CD4-positive, alpha-beta T cell (primary cell): ENCODE data around the gene GAPDHS. TPM values are rescaled to one million over a fixed set of nuclear protein-coding genes. Genes with fewer than 3 reads are reported as not detected.

Experiments used
- ATAC-seq: fragments of 200-7000 bp; cut with Tn5 transposase; one replicate; pipeline ENCODE4 v1.10.0; 2022; ENCODE audit warnings: mild to moderate bottlenecking; ENCODE audit not compliant: poor library complexity
- CTCF ChIA-PET: fragments of 350-600 bp; sonication (Branson Sonifier 250); formaldehyde crosslinking; loops from one replicate; lab custom pipeline; 2021; ENCODE audit warnings: antibody characterized with exemption, inconsistent platforms; lab: Charles Lee
- POLR2A ChIA-PET: fragments of 350-600 bp; sonication (Branson Sonifier 250); formaldehyde crosslinking; loops from one replicate; lab custom pipeline; 2021; ENCODE audit warnings: antibody characterized with exemption, inconsistent platforms; lab: Charles Lee
- DNase-seq, 14 experiments: peaks; one replicate each; pipeline ENCODE4 v3.0.0-alpha.2; 2013 to 2020; ENCODE audit warnings: mixed read lengths in 2 of 14
- H3K27ac ChIP-seq, 2 donors: one replicate each; pipeline versions ENCODE4 v1.5.1 to v1.7.0; 2013; ENCODE audit warnings: low read length in 2 of 2, low read depth in 1 of 2, mild to moderate bottlenecking in 1 of 2
- H3K27me3 ChIP-seq, 2 experiments: 1 replicate in 1 of 2; 2 replicates in 1 of 2; pipeline versions ENCODE4 v1.6.1 to v1.7.0; 2013; ENCODE audit warnings: low read length in 2 of 2, control low read depth in 1 of 2, mild to moderate bottlenecking in 1 of 2, moderate library complexity in 1 of 2; ENCODE audit not compliant: insufficient read depth in 2 of 2, control insufficient read depth in 1 of 2
- H3K36me3 ChIP-seq: one replicate; pipeline ENCODE4 v1.6.1; 2013; ENCODE audit warnings: low read length, control low read depth; ENCODE audit not compliant: insufficient read depth
- H3K4me1 ChIP-seq: one replicate; pipeline ENCODE4 v1.6.1; 2013; ENCODE audit warnings: low read length, control low read depth; ENCODE audit not compliant: insufficient read depth
- H3K4me3 ChIP-seq: one replicate; pipeline ENCODE4 v1.5.1; 2013; ENCODE audit warnings: mild to moderate bottlenecking, low read length, moderate library complexity
- H3K9me3 ChIP-seq, 2 experiments: 1 replicate in 1 of 2; 2 replicates in 1 of 2; pipeline versions ENCODE4 v1.6.1 to v1.7.0; 2013; ENCODE audit warnings: low read length in 2 of 2, mild to moderate bottlenecking in 2 of 2, control low read depth in 1 of 2, moderate library complexity in 1 of 2; ENCODE audit not compliant: control insufficient read depth in 1 of 2, insufficient read depth in 1 of 2
- H3K27ac Mint-ChIP-seq: one replicate; pipeline ENCODE4 v1.8.0; 2020; ENCODE audit warnings: mixed read lengths
- H3K27me3 Mint-ChIP-seq: one replicate; pipeline ENCODE4 v1.8.0; 2021; ENCODE audit warnings: mixed read lengths
- H3K36me3 Mint-ChIP-seq: one replicate; pipeline ENCODE4 v1.8.0; 2021; ENCODE audit warnings: low read depth, mixed read lengths
- H3K4me1 Mint-ChIP-seq: one replicate; pipeline ENCODE4 v1.8.0; 2021; ENCODE audit warnings: low read depth, mixed read lengths
- H3K4me3 Mint-ChIP-seq: one replicate; pipeline ENCODE4 v1.8.0; 2020; ENCODE audit warnings: mild to moderate bottlenecking, mixed read lengths
- H3K9me3 Mint-ChIP-seq: one replicate; pipeline ENCODE4 v1.8.0; 2020; ENCODE audit warnings: mixed read lengths
- intact Hi-C, 2 experiments: fragments of 100-400 bp; cut with DNase I in 1 of 2; cut with micrococcal nuclease in 1 of 2; formaldehyde crosslinking; loops; one replicate each; pipeline versions ENCODE4 v1.15.1 to v1.9.0; 2023 to 2025; cut with DNase I, micrococcal nuclease
- total RNA-seq, 174 experiments: library from RNA in 2 of 174; stranded (reverse) in 2 of 174; gene quantifications; one replicate each; pipeline ENCODE4 v1.2.3 and lab custom pipeline; 2021 to 2026
- TF ChIP-seq, protein P1 (sequence below): fragments of 200-600 bp; IDR thresholded peaks from one replicate; pipeline ENCODE4 v1.8.0; 2022; ENCODE audit warnings: antibody characterized with exemption, mild to moderate bottlenecking

GAPDHS gene
- total RNA-seq, 2 experiments from 2014 or later: not detected

DNA sequence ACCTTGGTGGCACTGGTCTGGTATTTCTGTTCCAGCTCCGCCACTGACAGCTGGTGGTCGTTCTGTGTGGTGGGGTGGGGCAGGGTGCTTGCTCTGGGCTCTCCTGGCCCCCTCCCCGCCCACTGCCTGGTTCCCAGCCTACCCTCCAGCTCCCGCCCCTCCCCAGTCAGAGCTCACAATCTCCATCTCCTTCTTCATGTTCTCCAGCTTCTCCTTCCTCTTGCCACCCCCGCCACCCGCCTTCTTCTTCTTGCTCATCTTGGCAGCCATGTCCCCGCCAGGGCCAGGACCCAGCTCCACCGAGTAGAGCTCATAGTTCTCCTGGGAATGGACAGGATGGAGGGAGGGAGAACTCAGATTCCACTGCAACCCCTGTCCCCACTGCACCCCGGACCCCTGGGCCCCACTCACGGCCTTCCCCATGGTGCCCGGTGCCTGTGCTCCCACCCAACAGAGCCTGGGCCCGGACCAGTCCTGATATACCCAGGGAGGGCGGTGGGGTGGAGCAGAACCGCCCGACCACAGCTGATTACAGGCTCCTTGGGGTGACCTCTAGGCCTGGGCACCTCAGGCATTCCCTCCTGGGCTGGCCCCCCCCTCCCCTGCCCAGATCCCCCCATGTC is 30.1 kb downstream of the GAPDHS start, which contains the start of gene ATP4A:
TSS of gene ATP4A (minus strand) at position 452 of the 623 bp plus-strand sequence. CDS start at position 423, 29 bp downstream.
- H3K36me3 Mint-ChIP-seq: no peaks in the 10 kb centered on the region
- H3K4me1 ChIP-seq: peaks cover 9% of the 10 kb centered on the region
- ATAC-seq: no peak

DNA sequence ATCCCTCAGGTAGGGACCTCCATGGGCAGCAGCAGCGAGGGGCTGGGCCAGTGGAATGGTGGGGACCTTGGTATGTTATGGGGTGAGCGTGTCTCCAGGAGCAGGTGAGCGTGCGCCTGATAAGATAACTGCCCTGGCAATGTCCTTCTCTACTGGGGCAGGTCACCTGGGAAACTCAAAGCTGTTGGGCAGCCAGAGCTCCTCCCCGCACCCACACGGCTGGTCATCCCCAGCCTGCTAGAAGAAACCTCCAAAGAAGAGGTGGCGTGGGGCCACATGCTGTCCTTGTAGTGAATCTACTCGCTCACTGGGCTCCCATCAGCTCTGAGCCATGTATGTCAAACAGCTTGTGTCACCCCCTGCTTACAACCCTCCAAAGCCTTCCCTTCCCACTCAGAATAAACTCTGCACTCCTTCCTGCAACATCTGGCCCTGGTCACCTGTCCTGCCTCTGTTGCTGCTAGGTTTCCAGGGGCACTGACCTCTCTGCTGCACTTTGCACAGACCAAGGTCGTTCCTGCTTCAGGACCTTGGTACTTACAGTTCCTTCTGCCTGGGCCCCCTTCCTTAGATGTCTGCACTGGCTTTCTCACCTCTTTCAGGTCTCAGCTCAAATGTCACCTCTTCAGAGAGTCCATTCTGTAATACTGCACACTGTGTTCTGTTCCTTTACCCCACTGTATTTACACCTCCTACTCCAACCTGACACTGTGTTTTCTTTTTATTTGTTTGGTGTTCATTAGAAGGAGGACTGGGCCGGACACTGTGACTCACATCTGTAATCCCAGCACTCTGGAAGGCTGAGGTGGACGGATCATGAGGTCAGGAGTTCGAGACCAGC is 32.0 kb downstream of the GAPDHS start:
- no peak overlapping the region for H3K27ac ChIP-seq
- H3K9me3 ChIP-seq: peaks cover 0 to 7% of the 10 kb centered on the region in 2 experiments
- H3K4me3 ChIP-seq: no peak overlapping the region
- POLR2A ChIA-PET: interaction anchor here (0.5 kb wide), 1 partner anchor 88 kb away, joined by 4 read pairs; no protein-coding TSS in a partner anchor
- H3K9me3 Mint-ChIP-seq: no peaks in the 10 kb centered on the region
- no peaks in the 10 kb centered on the region for H3K4me1 Mint-ChIP-seq
- H3K27ac Mint-ChIP-seq: no peak overlapping the region
- intact Hi-C loops: loop anchor here in 1 of 2 experiments (10.0 kb wide), 1 partner anchor 110 kb away; no protein-coding TSS in a partner anchor
- H3K4me3 Mint-ChIP-seq: no peak overlapping the region
- CTCF ChIA-PET: no interaction called here
- TF ChIP-seq, protein P1, sequence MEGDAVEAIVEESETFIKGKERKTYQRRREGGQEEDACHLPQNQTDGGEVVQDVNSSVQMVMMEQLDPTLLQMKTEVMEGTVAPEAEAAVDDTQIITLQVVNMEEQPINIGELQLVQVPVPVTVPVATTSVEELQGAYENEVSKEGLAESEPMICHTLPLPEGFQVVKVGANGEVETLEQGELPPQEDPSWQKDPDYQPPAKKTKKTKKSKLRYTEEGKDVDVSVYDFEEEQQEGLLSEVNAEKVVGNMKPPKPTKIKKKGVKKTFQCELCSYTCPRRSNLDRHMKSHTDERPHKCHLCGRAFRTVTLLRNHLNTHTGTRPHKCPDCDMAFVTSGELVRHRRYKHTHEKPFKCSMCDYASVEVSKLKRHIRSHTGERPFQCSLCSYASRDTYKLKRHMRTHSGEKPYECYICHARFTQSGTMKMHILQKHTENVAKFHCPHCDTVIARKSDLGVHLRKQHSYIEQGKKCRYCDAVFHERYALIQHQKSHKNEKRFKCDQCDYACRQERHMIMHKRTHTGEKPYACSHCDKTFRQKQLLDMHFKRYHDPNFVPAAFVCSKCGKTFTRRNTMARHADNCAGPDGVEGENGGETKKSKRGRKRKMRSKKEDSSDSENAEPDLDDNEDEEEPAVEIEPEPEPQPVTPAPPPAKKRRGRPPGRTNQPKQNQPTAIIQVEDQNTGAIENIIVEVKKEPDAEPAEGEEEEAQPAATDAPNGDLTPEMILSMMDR: no peak
- H3K36me3 Mint-ChIP-seq: no peaks in the 10 kb centered on the region
- H3K27me3 Mint-ChIP-seq: peaks cover 67% of the 10 kb centered on the region
- no peaks in the 10 kb centered on the region for H3K36me3 ChIP-seq
- DNase-seq: no peak
- H3K27me3 ChIP-seq: peaks cover 7 to 25% of the 10 kb centered on the region in 2 experiments
- ATAC-seq: no peak
- H3K4me1 ChIP-seq: no peaks in the 10 kb centered on the region

More for the DNA sequence above, 30.1 kb downstream of the GAPDHS start, which contains the start of gene ATP4A:
- no peak within 1 kb of the TSS for H3K4me3 Mint-ChIP-seq
- peaks cover 73% of the 10 kb centered on the region for H3K27me3 Mint-ChIP-seq
- peaks cover 0 to 15% of the 10 kb centered on the region in 2 experiments for H3K9me3 ChIP-seq
- intact Hi-C loops: loop anchor here in 1 of 2 experiments (10.0 kb wide), 1 partner anchor 111 kb away; no protein-coding TSS in a partner anchor
- DNase-seq: no peak
- peaks cover 9% of the 10 kb centered on the region for H3K4me1 Mint-ChIP-seq
- no peak within 1 kb of the TSS for H3K27ac ChIP-seq
- CTCF ChIA-PET: no interaction called here
- no peaks in the 10 kb centered on the region for H3K36me3 ChIP-seq
- POLR2A ChIA-PET: no interaction called here
- no peak within 1 kb of the TSS for H3K27ac Mint-ChIP-seq
- peaks cover 12 to 36% of the 10 kb centered on the region in 2 experiments for H3K27me3 ChIP-seq
- TF ChIP-seq, protein P1: no peak
- H3K9me3 Mint-ChIP-seq: no peaks in the 10 kb centered on the region
- H3K4me3 ChIP-seq: no peak within 1 kb of the TSS

DNA sequence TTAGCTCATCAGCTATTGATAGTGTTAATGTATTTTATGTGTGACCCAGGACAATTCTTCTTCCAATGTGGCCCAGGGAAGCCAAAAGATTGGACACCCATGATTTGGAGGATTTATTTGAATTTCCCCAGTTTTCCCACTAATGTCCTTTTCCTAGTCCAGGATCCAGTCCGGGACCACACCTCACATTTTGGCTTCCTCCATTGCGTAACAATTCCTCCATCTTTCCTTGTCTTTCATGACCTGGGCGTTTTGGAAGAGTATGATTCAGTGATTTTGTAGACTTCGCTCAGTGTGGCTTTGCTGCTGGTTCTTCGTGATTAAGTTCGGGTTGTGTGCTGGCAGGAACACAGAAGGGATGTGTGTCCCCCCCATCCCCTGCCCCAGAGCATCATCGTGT is 33.5 kb downstream of the GAPDHS start:
- H3K27ac Mint-ChIP-seq: no peak overlapping the region
- CTCF ChIA-PET: no interaction called here
- ATAC-seq: no peak
- Histone ChIP-seq H3K27me3 (peaks cover 7 to 16% of the 10 kb centered on the region in 2 experiments), H3K4me3 (no peak overlapping the region), H3K9me3 (peaks cover 0 to 7% of the 10 kb centered on the region in 2 experiments), H3K36me3 (no peaks in the 10 kb centered on the region), H3K4me1 (no peaks in the 10 kb centered on the region), H3K27ac (no peak overlapping the region)
- TF ChIP-seq, protein P1: no peak
- POLR2A ChIA-PET: no interaction called here
- DNase-seq: no peak
- peaks cover 63% of the 10 kb centered on the region for H3K27me3 Mint-ChIP-seq
- H3K4me1 Mint-ChIP-seq: no peaks in the 10 kb centered on the region
- no peaks in the 10 kb centered on the region for H3K9me3 Mint-ChIP-seq
- H3K4me3 Mint-ChIP-seq: no peak overlapping the region
- intact Hi-C loops: loop anchor here in 1 of 2 experiments (10.0 kb wide), 1 partner anchor 108 kb away; no protein-coding TSS in a partner anchor
- no peaks in the 10 kb centered on the region for H3K36me3 Mint-ChIP-seq
